ENCODE measurements around the gene CUEDC1.
"Not testable (repeated sequence)": the region's sequence is repeated elsewhere in the genome, so short reads cannot be mapped to it uniquely, and the experiment has no call there.

CUEDC1 gene

DNA sequence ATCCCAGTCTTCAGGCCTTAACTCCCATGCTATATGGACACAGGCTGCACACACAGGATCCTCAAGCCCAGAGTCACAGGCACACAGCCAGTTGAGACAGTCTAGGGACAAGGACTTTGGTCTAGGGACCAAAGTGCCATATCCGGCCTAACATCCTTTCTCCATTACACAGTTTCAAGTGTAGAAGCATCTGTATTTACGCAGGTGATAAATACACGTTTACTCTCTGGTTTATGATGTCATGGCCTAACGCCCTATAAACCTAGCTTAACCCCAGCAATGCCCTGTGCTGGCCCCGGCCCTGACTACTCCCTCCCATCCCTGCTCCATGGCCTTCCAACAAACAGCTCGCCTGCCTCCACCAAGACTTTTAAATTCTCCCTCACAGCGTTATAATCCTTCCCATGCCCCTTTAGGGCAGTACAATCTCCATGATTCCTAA lies 17.1 kb downstream of the CUEDC1 start:
- DNase-seq (ENCODE audit: low read depth) = no peak

DNA sequence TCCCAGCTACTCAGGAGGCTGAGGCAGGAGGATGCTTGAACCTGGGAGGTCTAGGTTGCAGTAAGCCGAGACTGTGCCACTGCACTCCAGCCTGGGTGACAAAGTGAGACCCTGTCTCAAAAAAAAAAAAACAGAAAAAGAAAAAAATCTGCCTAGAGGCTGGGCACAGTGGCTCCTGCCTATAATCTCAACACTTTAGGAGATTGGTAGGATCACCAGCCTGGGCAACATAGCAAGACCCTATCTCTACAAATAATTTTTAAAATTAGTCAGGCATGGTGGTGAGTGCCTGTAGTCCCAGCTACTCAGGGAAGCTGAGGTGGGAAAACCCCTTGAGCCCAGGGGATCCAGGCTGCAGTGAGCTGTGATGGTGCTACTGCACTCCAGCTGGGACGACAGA lies 17.7 kb downstream of the CUEDC1 start:
- no peak for DNase-seq (ENCODE audit: low read depth)

DNA sequence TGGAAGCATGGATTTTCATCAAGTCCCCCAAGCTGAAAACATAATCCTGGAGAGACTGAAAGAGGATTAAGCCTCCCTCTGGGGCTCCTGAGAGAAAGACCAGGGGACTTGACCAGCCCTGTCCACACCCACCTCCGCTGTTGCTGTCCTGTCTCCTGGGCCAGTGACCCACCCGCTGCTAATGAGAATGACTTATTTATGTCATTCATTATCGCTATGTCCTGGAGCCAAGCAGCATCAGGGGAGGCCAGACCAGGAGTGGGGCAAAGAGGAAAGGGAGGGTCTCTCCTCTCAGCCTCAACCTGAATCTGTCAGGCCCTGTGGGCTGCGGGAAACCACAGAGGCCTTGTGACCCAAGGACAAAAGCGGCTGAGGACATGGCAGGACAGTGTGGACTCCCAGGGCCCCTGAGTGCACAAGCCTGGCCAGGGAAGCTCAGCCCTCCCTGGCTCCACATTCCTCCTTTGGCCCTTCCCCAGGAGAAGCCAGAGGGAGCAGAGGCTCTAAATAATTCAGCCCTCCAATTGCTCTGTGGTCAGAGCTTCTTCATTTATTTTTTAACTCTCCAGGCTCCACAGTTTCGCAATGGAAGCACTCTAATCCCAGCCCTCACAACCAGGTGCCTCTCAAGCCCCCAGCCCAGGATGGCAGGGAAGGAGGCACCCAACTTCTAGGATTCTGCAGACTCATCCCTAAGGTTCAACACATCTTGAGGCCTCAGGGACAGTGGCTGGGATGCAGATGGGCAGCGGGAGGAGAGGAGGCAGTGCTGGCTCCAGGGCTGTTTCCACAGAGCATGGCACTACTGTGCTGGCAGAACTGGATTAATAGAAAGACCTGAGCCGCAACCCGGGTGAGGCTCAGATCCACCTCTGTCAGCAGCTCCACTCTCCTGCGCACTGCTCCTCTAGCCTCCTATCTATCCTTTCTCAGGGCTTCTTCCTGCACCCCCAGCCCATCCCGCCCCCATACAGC lies 19.1 kb downstream of the CUEDC1 start:
- no peak for DNase-seq (ENCODE audit: low read depth)

DNA sequence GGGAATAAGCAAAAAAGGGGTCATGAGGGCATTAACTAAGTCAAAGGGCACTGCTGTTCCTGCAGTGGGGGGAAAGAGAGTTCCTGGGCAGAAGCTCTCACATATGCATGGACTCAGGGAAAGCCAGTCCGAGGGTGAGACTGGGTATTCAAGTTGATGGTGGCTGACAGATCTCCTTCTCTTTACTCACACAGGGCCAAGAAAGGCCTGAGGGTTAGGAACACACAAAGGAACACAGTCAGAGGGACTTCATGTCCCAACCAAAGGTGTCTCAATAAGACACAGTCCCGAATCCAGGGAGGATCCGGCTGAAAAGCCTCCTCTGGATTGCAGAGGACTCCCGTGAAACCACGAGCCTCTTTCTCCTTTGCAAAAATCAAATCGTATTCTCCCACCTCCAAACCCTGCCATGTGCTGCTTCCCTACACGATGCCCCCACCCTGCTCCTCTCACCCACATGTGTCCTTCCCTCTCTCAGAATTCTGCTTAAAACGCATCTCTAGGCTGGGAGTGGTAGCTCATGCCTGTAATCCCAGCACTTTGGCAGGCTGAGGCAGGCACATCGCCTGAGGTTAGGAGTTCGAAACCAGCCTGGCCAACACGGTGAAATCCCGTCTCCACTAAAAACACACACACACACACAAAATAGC lies 23.6 kb downstream of the CUEDC1 start:
- DNase-seq (ENCODE audit: low read depth) = no peak

DNA sequence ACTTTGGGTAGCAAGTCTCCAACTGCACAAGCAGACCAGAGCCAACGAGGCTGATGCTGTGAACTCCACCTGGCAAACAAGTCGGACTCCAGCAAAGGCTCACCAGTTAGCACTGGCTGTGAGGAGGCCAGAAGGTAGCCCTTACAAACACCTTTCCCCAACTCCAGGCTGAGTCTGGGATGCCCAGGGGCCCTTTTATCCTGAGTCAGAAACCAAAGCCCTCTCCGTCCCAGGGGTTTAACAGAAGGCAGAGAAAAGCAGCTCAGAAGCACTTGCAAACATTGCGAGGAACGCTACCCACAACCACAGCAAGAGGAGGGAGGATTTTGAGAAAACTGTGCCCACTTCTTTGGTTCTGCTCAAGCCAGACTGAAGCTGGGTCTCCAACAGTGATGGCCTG lies 25.0 kb downstream of the CUEDC1 start:
- DNase-seq (ENCODE audit: low read depth) = no peak

DNA sequence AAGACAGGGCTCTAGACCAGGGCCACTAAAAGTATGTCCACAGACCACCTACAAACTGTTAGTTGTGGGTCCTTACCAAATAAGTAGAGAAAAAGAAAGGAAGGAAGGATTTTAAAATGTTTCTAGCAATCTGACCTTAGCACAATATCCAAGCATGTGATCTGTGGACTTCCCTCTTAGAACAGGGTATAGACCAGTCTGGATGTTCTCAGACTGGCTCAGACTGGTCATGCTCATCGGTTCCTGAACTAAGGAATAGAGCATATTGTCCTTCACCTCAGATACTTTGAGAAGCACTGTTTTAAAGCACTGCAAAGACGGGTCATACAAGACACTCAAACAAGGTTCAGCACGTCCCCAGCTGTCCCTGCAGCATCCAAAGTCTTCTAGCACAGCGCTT lies 25.8 kb downstream of the CUEDC1 start:
- no peak for DNase-seq (ENCODE audit: low read depth)

DNA sequence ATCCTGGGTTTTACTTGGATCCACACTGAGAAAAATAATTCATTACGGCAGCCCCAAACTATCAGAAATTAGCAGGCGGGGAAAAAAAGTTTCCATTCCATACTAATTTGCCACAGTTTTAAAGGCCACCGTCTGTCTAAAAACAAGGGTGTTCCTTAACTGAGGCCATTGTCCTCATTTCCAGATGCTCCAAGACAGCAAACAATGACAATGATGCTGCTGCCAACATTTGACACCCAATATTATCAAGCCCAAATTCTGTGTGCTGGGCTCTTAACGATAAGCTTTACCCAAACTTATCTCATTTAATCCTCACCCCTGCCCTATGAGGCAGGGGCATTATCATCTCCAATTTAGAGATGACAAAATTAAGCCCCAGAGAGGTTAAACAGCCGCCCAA lies 26.3 kb downstream of the CUEDC1 start:
- DNase-seq (ENCODE audit: low read depth) = no peak

DNA sequence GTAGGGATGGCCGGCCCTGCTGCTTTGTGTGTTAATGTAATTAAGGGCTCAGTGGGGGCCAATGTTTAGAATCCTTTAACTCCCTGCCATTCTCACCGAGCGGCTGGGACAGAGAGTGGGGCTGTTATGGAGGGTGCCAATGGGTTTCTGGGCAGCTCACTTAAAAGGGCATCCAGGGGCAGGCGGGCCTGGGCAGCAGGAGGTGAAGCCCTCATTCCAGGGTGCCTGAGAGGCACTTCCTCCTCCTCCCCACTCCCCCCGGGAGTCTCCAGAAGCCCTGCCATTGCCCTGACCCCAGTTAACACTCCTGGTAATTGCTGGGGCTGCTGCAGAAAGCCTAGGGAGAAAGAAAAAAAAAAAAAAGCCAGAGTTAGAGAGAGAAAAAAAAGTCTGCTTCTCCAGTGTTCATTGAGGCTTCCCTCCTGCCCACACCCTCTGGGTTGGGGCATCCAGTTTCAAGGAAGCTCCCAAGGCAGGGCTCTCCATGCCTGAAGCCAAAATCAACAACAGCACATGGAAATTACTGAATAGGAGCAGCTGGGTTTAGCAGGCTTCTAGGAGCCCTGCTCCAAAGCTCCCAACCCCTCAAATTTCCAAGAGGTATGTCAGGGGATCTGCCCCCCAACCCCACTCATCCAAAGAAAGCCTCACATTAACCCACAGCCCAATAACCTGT lies 28.0 kb downstream of the CUEDC1 start:
- no peak for DNase-seq (ENCODE audit: low read depth)

DNA sequence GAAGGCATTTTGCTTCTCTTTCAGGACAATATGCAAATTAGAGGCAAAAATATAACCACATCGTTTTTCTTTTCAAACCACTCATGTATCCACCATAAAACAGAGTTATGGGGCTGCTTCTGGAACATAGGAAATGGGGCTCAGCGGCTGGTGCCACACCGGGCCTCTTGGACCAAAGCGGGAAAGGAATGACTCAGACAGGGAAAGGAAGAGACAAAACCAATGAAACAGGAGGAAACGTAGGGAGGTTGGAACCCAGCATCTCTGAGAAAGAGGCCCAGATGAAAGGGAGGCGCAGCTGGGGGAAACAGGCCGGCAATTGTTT lies 28.5 kb downstream of the CUEDC1 start:
- no peak for DNase-seq (ENCODE audit: low read depth)

DNA sequence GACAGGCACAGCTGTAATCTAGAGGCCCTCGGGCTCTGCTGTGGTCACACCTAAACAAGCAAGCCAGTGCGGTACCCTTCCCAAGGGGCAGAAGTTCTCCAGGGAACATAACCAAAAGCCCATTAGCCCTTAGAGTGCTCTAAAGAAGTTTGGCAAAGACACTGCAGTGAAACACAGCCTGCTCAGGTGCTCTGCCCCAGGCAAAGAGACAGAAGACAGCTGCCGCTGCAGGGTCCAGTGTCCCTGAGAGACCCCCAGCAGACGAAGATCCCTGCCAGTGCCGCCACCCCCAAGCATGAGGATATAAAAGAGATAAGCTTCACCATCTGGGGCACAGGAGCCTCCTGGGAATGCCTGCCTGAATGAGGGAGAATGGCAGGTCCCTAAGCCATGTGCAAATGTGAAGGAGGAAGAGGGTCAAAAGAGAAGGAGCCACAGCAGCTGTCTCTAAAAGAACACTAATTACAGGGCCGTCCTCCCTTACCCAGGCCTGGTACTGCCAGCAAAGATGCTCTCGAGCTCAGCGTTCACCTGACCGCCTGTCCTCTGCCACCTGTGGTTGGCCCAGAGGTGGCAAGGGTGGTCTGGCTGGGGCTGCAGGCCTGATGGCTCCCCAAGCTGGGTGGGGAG lies 29.7 kb downstream of the CUEDC1 start:
- no peak for DNase-seq (ENCODE audit: low read depth)

DNA sequence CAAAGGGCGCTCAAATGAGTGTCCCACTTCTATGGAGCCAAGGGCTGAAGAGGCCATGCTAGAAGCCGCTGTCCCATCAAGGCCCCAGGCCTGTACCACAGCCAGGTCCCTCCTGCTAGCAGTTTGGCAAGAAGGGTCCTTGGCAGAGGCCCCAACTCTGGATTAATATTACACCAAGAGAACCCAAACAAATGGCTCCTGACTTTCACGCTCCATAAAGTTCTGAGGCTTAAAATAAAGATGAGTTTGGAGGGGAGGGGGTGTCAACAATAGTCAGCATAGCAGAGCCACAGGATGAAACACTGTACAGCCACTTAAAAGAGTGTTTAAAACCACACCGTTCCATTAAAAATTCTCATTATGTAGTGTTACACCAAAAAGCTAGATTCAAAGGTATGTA lies 30.5 kb downstream of the CUEDC1 start:
- no peak for DNase-seq (ENCODE audit: low read depth)

DNA sequence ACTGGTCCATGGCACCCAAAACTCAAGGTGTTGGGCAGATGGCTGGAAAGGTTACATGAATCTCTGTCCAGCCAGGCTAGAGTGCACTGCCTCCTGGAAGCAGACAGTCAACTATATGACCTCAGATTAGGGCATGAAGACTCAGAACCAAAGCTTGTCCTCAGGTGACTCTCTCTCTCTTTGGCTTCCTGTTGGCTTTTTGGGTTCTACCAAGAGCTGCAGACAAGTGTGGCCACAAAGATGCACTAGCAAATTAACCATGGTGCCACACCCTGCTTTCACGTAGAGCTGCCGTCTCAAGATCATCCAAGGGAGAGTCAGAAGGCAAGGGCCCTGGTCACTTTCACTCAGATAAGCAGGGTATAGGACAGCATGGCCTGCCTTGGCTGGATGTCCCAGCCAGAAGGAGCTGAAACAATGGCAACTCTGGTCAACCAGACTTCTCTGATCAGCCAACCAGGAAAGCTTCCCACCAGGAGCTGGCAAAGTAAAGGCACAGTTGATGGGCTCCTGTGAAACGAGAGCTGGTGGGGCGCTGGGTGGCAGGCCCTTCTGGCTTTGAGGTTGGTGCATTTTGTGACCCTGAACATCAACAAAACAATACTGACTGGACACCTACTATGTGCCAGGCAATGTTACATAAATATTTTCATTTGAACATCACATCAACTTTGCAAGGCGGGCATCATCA lies 31.9 kb downstream of the CUEDC1 start:
- no peak for DNase-seq (ENCODE audit: low read depth)

DNA sequence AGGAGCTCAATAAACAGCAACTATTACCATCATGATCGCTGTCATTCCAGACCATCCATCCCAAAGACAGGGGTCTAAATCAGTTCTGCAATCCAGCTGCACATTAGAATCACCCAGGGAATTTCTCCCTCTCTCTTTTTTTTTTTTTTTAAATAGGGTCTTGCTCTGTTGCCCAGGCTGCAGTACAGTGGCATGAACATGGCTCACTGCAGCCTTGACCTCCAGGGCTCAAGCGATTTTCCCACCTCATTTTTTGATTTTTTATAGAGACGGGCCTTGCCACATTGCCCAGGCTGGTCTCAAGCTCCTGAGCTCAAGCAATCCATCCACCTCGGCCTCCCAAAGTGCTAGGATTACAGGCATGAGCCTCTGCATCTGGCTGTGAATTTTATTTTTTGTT lies 32.5 kb downstream of the CUEDC1 start:
- DNase-seq (ENCODE audit: low read depth) = not testable (repeated sequence)

DNA sequence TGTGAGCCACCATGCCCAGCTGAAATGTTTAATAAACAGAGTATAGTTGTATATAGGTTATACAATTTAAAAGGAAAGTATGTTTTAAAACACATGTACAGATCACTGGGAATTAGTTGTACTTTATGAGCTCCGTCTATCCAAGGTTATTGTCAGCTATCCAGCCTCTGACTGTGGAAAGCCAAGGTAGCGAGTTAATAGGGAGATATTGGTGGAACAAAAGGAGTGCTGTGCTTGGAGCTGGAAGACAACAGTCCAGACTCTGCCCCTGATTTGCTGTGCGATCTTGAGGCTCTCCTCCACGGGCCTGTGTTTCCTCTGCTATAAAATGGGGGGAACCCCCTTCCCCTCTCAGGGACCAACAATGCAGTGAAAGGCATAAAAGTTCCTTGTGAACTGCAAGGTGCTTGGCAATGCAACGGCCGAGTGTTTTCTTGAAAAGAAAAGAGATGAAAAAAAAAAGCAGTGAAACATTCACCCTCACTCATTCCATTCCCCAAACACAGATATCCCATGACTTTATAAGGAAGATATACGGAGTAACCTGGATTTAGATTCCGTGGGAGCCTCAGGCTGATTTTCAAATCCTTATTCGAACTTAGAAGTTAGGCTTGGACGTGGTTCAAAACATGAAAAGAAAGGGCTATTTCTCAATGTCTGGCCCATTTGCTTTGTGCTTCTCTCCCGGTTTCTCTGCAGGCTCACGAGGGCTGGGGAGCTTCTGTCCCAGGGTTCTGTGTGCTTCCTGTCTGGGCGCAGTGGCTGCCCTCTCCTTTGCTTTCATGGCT lies 34.1 kb downstream of the CUEDC1 start:
- DNase-seq (ENCODE audit: low read depth) = no peak

DNA sequence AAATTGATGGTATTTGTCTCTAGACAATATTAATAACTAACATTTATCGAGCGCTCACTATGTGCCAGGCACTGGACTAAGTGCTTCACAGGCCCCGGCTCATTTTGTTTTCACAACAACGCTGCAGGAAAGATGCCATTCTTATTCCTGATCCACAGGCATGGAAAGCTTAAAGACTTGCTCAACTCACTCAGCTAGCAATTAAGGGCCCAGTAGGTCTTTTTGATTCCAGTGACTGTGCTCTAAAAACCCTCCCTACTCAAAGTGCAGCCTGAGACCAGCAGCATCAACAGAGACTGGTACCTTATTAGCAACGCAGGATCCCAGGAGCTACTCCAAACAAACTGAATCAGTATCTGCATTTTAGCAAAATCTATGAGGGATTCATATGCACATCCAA lies 35.3 kb downstream of the CUEDC1 start:
- DNase-seq (ENCODE audit: low read depth) = no peak

DNA sequence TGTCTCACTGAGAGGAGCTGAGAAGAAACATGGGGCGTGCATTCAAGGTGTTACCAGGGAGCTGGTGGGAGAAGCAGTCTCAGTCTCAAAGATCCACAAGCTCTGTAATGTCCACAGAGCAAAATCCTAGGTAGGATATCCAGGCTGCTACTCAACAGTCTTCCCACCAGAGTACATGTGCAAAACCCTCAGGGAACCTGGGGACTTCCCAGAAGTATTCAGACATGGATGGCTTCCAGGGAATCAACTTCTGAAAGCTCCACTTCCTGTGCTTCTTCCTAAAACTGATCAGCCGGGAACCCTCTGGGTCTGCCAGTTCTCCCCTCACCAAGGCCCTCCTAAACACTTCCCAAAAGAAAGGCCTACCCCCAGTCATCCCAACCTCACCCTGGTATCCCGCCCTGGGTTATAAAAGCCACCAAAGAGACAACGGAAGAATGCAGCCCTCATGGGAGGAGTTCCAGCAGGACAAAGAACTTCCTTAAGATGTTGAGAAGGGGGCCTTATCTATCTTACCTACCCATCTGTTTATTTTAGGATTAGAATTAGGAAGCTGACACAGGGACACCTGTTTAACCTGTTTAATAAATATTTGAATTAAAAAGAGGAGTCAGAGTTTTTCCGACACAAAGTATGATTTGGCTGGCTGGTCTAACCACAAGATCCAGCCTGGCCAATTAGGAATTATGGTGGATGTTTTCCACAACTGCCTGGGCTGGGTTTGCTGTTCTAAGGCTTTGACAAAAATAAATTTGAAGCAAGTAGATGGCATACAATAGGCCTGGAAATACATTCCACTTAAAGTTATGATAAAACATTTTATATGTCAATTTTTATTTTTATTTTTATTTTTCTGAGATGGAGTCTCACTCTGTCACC lies 37.0 kb downstream of the CUEDC1 start:
- no peak for DNase-seq (ENCODE audit: low read depth)

DNA sequence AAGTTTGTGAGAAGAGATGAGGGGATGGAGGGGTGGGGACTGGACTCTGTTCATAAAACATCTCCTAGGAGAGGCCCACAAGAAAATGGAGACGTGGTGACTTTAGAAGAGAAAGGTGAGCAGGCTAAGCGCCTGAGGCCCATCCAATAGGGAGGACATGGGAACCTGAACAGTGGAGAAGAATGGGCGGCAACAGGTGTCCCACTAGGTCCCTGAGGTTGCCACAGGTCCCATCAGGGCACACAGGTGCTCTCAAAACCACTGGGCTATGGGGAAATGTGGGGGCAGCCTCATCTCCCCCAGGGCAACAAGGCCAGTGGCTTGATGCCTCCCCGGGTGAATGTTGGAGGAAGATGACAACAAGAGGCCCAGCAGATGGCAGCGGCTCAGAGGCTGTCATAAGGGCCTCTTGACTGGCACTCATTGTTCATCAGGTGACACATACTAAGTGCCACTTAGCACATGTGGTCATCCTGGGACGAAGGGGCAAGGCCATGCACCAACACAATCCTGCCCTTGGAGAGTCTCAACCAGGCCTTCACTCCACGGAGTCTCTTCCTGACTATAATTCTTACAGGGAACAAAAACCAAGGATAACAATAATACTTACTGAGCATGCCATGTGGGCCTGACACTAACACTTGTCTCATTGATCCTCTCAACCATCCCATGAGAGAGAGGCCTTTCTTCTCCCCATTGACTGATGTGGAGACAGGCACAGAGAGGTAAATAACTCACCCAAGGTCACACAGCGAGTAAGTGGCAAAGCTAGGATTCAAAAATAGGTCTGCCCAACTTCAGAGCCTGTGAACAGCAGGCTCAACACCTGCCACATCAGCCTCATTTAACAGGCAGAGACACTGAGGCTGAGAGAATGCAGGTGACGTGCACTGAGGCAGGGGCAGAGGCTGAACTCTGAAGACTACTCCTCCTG lies 38.0 kb downstream of the CUEDC1 start:
- DNase-seq (ENCODE audit: low read depth) = peak; percentile 7

DNA sequence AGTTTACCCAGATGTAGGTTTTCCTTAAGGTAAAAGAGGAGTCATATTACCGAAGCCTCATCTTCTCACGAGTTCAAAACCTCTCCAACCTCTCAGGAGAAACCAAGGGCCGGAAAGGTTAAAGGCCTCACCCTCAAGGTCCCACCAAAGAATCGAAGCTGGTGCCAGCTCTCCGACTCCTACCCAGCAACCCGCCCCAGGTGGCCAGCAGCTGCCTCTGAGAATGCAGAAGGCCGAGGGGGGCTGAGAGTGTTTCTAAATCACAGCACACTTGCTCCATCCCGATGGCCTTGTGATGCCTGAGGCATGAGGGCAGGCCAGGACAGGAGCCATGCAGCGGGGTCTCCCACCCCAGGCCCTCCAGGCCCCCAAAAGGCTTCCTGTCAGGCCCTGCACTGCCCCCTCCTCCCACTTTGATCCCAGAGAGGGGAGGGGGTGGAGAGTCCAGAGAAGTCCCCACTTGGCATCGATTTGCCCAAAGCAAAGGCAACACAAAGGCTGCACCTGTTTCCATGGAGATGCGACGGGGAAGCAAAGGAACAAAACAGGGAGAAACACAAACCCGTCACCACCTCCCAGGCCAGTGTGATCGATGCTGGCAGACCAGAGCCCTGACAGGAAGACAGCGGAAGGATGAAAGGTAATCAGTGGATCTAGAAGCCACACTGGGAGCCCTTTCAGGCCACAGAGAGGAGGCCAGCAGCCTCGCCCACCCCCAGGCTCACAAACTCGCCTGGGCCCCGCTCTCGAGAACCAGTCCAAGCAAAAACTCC lies 39.0 kb downstream of the CUEDC1 start:
- DNase-seq (ENCODE audit: low read depth) = no peak

Data from T follicular helper cell (primary cell).